ENCODE data around the gene MAP4K3. TPM values are rescaled to one million over a fixed set of nuclear protein-coding genes. Genes with fewer than 3 reads are reported as not detected.

The MAP4K3 gene
- 60.0 and 63.6 TPM in 2 replicates for total RNA-seq
- long read RNA-seq, partial matches to known transcripts: 7 of 11 reads
- long read RNA-seq, other reads (novel, unspliced or antisense): 4 of 11 reads

DNA sequence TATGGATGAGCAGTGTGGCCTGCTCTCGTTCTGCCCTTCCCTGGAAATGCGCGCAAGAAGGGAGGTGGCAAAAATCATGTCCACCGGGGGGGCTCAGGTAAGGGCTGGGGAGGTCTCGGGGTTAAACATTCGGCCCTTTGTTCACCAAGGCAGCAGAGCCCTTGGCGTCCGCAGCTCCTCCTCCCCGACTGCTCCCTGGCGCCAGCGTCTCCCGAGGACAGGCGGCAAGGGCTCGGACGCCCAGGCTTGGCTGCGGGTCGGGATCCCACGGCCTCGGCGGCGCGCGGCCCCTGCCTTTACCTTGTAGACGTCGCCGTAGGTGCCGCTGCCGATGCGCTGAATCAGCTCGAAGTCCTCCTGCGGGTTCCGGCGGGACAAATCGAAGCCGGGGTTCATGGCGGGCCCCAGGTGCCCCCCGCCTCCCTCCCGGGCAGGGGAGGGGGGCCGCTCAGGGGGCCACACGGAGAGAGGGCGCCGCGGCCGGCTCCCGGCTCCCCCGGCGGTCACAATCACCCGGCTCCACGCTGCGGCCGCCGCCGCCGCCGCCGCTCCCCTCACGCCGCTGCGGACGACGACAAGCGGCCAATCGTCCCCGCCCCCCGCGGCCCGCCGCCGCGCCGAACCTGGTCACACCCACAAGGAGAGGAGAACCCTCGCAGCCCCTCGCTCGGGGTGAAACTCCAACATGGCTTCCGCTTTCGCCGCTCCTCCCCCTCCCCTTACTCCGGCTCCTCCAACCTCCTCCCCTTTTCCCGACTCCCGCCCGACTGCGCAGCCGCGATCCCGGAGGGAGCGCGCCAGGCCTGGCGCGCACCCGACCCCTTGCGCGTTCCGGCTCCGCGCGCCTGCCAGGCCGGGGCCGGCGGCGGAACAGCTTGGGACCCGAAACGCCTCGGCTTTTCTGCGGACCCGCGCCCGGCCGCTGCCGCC lies at the start of gene MAP4K3:
Gene MAP4K3 (minus strand): TSS at position 694 of the 930 bp plus-strand sequence. CDS start 298 bp downstream, at position 396.
- Mint-ChIP-seq H3K27ac (peak within 1 kb of the TSS; percentile 99), H3K36me3 (ENCODE audit: insufficient read depth) (no peaks in the 10 kb centered on the region), H3K4me3 (ENCODE audit: low read depth) (peak within 1 kb of the TSS; percentile 94), H3K9me3 (ENCODE audit: low read depth) (no peaks in the 10 kb centered on the region), H3K27me3 (no peaks in the 10 kb centered on the region), H3K4me1 (ENCODE audit: low read depth) (peaks cover 45% of the 10 kb centered on the region)
- peak; percentile 95 for DNase-seq (ENCODE audit: low spot score, unreplicated experiment)
- no peak for TF ChIP-seq CTCF (IDR thresholded peaks at IDR 0.05; ENCODE audit: unreplicated experiment)

DNA sequence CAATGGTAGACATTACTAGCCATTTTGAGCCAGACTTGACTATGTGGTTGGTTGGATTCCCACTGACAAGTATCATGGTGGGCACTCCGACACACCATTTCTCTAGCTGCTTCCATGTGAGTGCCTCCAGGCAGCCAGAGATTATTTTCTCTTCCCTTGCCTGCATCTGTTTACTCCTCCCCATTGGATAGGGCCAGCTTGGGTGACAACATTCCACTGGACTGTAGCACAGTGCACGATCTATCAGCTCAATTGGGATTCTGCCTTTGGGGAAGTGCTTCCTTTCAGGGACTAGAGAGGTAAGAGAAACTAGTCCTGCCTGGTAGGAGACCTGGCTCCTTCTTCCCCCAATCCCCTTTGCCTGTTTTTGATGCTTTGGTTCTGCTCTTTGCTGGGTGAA lies 49.0 kb upstream of the MAP4K3 start:
- DNase-seq (ENCODE audit: low spot score, unreplicated experiment): no peak
- no peaks in the 10 kb centered on the region for H3K27me3 Mint-ChIP-seq
- H3K4me3 Mint-ChIP-seq (ENCODE audit: low read depth): no peak overlapping the region
- H3K9me3 Mint-ChIP-seq (ENCODE audit: low read depth): no peaks in the 10 kb centered on the region
- H3K27ac Mint-ChIP-seq: no peak overlapping the region
- H3K36me3 Mint-ChIP-seq (ENCODE audit: insufficient read depth): no peaks in the 10 kb centered on the region
- TF ChIP-seq CTCF (IDR thresholded peaks at IDR 0.05; ENCODE audit: unreplicated experiment): no peak
- H3K4me1 Mint-ChIP-seq (ENCODE audit: low read depth): peaks cover 3% of the 10 kb centered on the region

DNA sequence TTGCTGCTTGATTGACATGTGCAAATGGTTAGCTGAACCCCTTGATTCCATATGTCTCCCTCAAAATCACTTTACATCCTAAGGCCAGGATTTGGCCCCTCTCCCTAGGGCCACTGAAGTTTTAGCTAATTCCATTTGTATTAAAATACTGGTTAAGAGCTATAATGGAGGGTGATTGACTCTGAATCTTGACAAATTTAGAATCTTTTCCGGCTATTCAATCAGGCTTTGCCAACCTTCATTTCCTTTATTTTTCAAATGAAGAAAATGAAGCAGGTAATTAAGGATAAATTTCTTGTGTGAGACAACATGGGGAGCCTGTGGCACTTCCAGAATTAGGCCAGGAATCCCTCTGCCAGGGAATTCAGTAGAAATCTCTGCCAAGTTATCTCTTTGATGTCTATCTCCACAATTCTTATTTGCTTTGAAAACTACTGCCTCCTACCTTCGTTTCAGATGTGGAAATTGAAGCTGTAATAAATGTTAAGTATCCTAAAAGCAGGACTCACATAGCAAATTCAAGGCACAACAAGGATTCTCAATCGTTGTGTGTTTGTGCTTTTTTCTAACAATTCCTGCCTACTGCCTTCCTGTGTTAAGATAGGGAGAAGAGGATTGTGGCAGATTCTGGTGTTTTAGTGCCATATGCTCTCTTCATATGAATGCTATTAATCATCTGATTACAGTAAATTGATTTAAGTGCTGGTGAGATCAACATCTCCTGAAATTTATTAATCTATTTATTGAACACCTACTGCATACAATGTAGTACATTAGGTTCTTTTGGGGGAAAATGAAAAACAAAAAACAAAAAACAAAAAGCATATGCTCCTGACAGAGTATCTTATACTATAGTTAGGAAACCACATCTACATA lies 47.8 kb upstream of the MAP4K3 start:
- Mint-ChIP-seq H3K27me3 (no peaks in the 10 kb centered on the region), H3K4me3 (ENCODE audit: low read depth) (no peak overlapping the region), H3K4me1 (ENCODE audit: low read depth) (peaks cover 3% of the 10 kb centered on the region), H3K36me3 (ENCODE audit: insufficient read depth) (no peaks in the 10 kb centered on the region), H3K27ac (no peak overlapping the region), H3K9me3 (ENCODE audit: low read depth) (no peaks in the 10 kb centered on the region)
- no peak for DNase-seq (ENCODE audit: low spot score, unreplicated experiment)
- TF ChIP-seq CTCF (IDR thresholded peaks at IDR 0.05; ENCODE audit: unreplicated experiment): no peak

- no peak for TF ChIP-seq CTCF (IDR thresholded peaks at IDR 0.05; ENCODE audit: unreplicated experiment)
- no peaks in the 10 kb centered on the region for H3K27me3 Mint-ChIP-seq
- no peak overlapping the region for H3K27ac Mint-ChIP-seq
- no peak overlapping the region for H3K4me3 Mint-ChIP-seq (ENCODE audit: low read depth)
- peaks cover 3% of the 10 kb centered on the region for H3K4me1 Mint-ChIP-seq (ENCODE audit: low read depth)
- no peaks in the 10 kb centered on the region for H3K36me3 Mint-ChIP-seq (ENCODE audit: insufficient read depth)
- no peak for DNase-seq (ENCODE audit: low spot score, unreplicated experiment)
- H3K9me3 Mint-ChIP-seq (ENCODE audit: low read depth): no peaks in the 10 kb centered on the region
Observed at GRCh38 chr2:39484206-39484605, 47.1 kb upstream of the MAP4K3 start.

DNA sequence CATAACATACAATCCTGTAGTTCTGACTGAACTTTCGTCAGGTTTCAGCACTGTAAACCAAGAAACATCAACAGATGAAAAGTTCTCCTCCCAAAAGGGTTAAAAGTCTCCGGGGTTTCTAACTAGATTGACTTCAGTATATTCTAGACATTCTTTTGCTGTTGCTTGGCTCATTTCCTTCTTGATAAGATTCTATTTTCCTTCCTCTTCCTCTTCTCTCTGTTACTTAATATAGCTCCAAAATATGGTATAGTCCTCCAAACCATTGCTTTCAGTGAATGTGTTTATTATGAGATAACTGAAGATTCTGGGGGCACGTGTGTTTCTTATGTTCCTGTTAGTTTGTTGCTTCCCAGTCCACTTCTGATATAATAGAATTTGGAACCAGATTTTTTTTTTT lies 46.4 kb upstream of the MAP4K3 start:
- Mint-ChIP-seq H3K9me3 (ENCODE audit: low read depth) (no peaks in the 10 kb centered on the region), H3K27ac (no peak overlapping the region), H3K4me1 (ENCODE audit: low read depth) (peaks cover 3% of the 10 kb centered on the region), H3K4me3 (ENCODE audit: low read depth) (no peak overlapping the region), H3K36me3 (ENCODE audit: insufficient read depth) (no peaks in the 10 kb centered on the region), H3K27me3 (no peaks in the 10 kb centered on the region)
- TF ChIP-seq CTCF (IDR thresholded peaks at IDR 0.05; ENCODE audit: unreplicated experiment): no peak
- DNase-seq (ENCODE audit: low spot score, unreplicated experiment): no peak

Data from progenitor cell of endocrine pancreas (in vitro differentiated cells).